Nephron (organoid): ENCODE results near the gene P2RX4.

Source experiments
- H3K27ac Mint-ChIP-seq, 3 experiments: 2 replicates each; pipeline ENCODE4 v1.8.0; 2020; ENCODE audit warnings: mixed read lengths in 3 of 3, mild to moderate bottlenecking in 2 of 3, moderate library complexity in 1 of 3
- H3K27me3 Mint-ChIP-seq: 2 replicates; pipeline ENCODE4 v1.8.0; 2021; ENCODE audit warnings: low read depth, mild to moderate bottlenecking, moderate library complexity, mixed read lengths
- H3K36me3 Mint-ChIP-seq: 2 replicates; pipeline ENCODE4 v1.8.0; 2020; ENCODE audit warnings: low read depth, mixed read lengths
- H3K4me1 Mint-ChIP-seq: 2 replicates; pipeline ENCODE4 v1.8.0; 2020; ENCODE audit warnings: mixed read lengths
- H3K4me3 Mint-ChIP-seq, 3 experiments: 2 replicates each; pipeline ENCODE4 v1.8.0; 2020; ENCODE audit warnings: mild to moderate bottlenecking in 3 of 3, mixed read lengths in 3 of 3, moderate library complexity in 2 of 3
- H3K9me3 Mint-ChIP-seq: 2 replicates; pipeline ENCODE4 v1.8.0; 2020; ENCODE audit warnings: mixed read lengths
- CTCF ChIP-seq, 3 experiments: fragments of 200-600 bp; sonication (generic); IDR thresholded peaks; one replicate each; pipeline ENCODE4 v1.5.0; 2021; ENCODE audit warnings: antibody characterized with exemption in 3 of 3; ENCODE audit not compliant: unreplicated experiment in 3 of 3

Gene P2RX4

GRCh38 chr12:121167232-121167820 is 42.6 kb upstream of the P2RX4 start:
- H3K4me3 Mint-ChIP-seq, result no peak overlapping the region
- H3K27me3 Mint-ChIP-seq, result no peaks in the 10 kb centered on the region
- TF ChIP-seq CTCF (IDR thresholded peaks at IDR 0.05; ENCODE audit: unreplicated experiment in 3 of 3), result no peak
- no peaks in the 10 kb centered on the region for H3K9me3 Mint-ChIP-seq
- no peaks in the 10 kb centered on the region for H3K36me3 Mint-ChIP-seq
- H3K27ac Mint-ChIP-seq, result no peak overlapping the region
- no peaks in the 10 kb centered on the region for H3K4me1 Mint-ChIP-seq

GRCh38 chr12:121167951-121168350 is 42.0 kb upstream of the P2RX4 start:
- no peak overlapping the region for H3K4me3 Mint-ChIP-seq
- H3K27ac Mint-ChIP-seq, result no peak overlapping the region
- H3K9me3 Mint-ChIP-seq, result no peaks in the 10 kb centered on the region
- TF ChIP-seq CTCF (IDR thresholded peaks at IDR 0.05; ENCODE audit: unreplicated experiment in 3 of 3), result no peak
- H3K4me1 Mint-ChIP-seq, result no peaks in the 10 kb centered on the region
- no peaks in the 10 kb centered on the region for H3K27me3 Mint-ChIP-seq
- no peaks in the 10 kb centered on the region for H3K36me3 Mint-ChIP-seq

- no peak overlapping the region for H3K27ac Mint-ChIP-seq
- H3K36me3 Mint-ChIP-seq, result no peaks in the 10 kb centered on the region
- H3K4me3 Mint-ChIP-seq, result no peak overlapping the region
- no peaks in the 10 kb centered on the region for H3K4me1 Mint-ChIP-seq
- no peaks in the 10 kb centered on the region for H3K9me3 Mint-ChIP-seq
- TF ChIP-seq CTCF (IDR thresholded peaks at IDR 0.05; ENCODE audit: unreplicated experiment in 3 of 3), result no peak
- H3K27me3 Mint-ChIP-seq, result no peaks in the 10 kb centered on the region
Measured at GRCh38 chr12:121170151-121170550, 39.8 kb upstream of the P2RX4 start.

GRCh38 chr12:121170611-121171260 is 39.2 kb upstream of the P2RX4 start:
- Mint-ChIP-seq H3K27me3 (peaks cover 6% of the 10 kb centered on the region), H3K27ac (no peak overlapping the region), H3K9me3 (no peaks in the 10 kb centered on the region), H3K4me1 (no peaks in the 10 kb centered on the region), H3K4me3 (no peak overlapping the region), H3K36me3 (no peaks in the 10 kb centered on the region)
- no peak for TF ChIP-seq CTCF (IDR thresholded peaks at IDR 0.05; ENCODE audit: unreplicated experiment in 3 of 3)

GRCh38 chr12:121172145-121172544 is 37.8 kb upstream of the P2RX4 start:
- Mint-ChIP-seq H3K4me3 (no peak overlapping the region), H3K4me1 (no peaks in the 10 kb centered on the region), H3K9me3 (no peaks in the 10 kb centered on the region), H3K27ac (no peak overlapping the region), H3K27me3 (peaks cover 8% of the 10 kb centered on the region), H3K36me3 (no peaks in the 10 kb centered on the region)
- TF ChIP-seq CTCF (IDR thresholded peaks at IDR 0.05; ENCODE audit: unreplicated experiment in 3 of 3), result no peak
